ENCODE results near the gene IFNGR2.
"Not testable (repeated sequence)": the region's sequence is repeated elsewhere in the genome, so short reads cannot be mapped to it uniquely, and the experiment has no call there.

The IFNGR2 gene

GRCh38 chr21:33378081-33378480 is 25.1 kb upstream of the IFNGR2 start:
- no peak for DNase-seq

DNA sequence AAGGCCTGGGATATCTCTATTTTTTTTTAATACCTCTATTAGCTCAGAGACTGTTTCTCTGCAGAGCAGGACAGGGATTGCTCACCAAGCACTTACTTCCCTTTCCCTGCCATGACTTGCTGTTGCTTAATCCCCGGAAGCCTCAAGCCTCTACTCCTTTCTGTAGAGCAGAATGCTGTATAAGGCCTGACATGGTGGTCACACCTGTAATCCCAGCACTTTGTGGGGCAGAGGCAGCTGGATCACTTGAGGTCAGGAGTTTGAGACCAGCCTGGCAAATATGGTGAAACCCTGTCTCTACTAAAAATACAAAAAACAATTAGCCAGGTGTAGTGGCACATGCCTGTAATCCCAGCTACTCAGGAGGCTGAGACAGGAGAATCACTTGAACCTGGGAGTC is 23.3 kb upstream of the IFNGR2 start:
- DNase-seq: peak in 1 of 2 experiments; percentile 40

DNA sequence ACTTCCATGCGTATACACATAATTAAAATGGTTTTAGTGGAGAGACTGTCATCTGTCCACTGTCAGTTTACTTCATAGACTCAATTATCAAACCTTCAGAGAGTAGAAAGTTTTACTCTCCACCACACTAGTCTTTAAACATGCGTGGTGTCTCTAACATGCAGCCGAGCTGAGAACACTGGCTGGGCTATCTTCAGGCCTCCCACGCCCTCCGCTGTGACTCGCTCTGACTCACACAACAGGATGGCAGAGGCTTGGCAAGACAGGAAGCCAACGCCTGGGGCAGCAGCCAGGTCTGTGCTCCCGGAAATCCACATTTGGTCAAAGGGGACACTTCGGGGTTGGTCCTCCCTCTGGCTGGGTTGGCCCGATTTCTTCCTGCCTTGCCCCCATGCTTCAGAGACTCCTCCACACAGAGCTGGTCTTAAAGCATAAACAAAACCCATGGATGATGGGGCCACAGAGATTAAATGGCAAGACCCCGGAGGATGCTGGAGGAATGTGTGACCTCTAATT is 22.7 kb upstream of the IFNGR2 start:
- peak; percentile 92 for DNase-seq

- DNase-seq: not testable (repeated sequence)
Observed at GRCh38 chr21:33381381-33381780, 21.8 kb upstream of the IFNGR2 start.

DNA sequence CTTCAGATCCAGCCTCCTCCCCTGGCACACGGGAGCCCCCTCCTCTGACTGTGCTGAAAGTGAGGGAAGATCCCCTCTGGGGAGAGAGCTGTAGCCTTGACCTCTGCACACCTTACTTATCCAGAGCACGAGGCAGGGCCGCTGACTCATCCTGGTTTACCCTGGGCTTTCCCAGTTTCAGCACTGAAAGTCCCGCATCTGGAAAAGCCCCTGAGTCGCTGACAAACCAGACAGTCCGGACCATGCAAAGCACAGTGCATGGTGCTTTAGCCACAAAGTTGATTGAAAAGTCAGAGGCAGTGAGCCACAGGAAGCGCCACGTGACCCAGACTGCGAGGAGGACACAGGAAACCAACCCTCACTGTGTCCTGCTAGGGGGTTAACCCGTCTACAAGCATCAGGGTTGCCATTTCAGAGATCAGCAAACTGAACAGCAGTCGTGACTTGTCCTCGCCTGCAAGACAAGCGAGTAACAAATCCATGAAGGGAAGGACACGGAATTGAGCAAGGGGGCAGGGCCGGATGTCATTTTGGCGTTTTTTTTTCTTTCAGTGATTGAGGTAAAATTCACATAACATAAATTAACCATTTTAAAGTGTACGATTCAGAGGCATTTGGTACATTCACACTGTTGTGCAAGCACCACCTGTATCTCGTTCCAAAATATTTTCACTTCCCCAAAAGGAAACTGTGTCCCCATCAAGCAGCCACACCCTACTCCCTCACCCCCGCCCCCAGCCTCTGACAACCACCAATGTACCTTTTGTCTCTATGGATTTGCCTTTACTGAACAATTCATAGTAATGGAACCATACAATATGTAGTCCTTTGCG is 19.9 kb upstream of the IFNGR2 start:
- peak in 1 of 2 experiments; percentile 39 for DNase-seq

DNA sequence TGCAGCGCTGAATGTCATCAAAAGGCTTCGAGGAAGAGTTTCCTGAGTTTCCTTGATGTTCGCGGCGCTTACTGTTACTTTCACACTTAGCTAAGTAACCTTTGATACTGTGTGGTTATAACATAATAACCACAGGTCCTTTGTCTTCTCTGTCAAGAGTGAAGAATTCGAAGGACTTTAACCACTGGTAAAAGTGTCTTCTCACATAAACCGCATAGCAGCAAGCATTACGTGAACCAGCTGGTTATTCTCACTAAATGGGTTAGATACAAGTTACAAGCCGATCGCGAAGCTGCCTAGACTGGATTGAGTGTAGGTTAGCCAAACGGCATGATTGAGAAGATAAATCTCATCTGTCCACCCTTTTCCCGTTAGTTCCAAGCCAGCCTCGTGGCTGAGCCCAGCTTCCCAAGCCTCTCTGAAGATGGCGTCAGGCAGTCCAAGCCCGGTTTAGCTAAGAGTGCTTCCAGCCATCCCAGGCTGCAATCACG is 18.3 kb upstream of the IFNGR2 start:
- no peak for DNase-seq

- DNase-seq: no peak
Observed at GRCh38 chr21:33386222-33386784, 16.9 kb upstream of the IFNGR2 start.

GRCh38 chr21:33387294-33387693 is 15.9 kb upstream of the IFNGR2 start:
- DNase-seq: no peak

DNA sequence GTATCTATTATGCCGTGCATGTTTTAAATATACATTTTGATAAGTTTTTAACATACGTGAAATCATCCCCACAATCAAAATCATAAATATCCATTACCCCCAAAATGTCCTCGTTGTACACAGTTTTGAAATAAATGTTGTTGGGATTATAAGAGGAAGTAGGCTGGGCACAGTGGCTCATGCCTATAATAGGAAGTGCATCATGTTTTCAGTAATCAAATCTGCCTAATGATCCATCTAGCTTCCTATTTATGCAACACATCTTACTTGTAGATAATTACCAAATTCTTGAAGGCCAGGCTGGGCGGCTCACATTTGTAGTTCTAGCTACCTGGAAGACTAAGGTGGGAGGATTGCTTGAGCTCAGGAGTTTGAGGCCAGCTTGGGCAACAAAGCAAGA is 15.0 kb upstream of the IFNGR2 start:
- DNase-seq: no peak

DNA sequence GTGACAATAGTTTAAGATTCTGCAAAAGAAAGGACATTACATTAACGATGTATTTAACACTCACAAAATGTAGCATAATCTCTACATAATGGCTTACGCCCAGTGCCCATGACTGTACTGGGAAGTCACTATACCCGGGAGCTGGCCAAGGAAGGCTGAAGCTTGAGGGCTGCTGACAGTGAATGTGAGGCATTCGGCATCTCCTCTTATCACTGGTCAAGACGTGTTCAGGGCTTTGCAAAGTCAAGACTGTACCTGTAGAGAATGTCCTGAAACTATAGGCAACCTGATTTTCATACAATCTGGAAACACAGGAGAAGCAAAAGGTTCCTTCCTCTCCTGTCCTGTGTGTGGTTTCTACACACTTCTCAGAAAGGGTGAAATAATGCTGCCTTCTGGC is 12.7 kb upstream of the IFNGR2 start:
- DNase-seq: no peak

DNA sequence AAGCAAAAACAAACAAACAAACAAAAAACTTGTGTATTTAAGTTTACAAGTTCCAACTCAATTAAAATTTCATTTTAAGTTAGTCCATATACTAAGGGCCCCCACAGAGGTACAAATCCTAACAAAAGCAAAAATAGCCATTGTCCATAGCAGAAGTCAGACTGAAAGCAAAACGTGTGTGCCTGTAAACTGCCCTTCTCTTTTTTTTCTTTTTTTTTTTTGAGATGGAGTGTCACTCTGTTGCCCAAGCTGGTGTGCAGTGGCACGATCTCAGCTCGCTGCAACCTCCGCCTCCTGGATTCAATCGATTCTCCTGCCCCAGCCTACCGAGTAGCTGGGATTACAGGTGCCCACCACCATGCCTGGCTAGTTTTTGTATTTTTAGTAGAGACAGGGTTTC is 11.6 kb upstream of the IFNGR2 start:
- no peak for DNase-seq

DNA sequence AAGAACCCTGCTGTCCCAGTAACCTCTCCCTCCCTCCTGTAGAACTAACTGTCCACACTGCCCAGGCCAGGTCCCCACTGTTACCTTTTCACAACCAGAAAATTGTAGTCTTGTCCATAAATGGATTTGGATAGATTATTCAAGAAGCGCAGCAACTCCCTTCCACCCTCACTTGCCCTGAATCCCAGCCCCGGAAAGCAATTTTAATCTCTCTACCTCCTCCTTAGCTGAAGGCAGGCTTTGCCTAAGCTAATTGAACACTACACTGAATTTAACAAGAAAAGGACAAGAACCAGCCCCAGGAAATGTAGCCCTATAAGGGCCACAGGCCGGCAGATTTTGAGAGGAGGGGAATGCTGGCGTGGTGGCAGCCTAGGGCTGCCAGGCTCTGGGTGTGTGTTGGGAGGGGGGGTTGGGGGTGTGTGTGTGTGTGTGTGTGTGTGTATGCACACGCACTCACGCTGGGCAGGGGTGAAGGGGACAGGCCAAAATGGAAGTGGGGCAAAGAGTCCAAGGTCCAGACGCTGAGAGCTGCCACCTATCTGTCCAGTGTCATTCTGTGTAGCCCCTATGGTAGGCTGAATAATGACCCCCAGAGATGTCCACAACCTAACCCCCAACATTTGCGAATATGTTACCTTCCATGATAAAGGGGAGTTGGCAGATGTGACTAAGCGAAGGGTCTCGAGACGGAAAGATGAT is 10.8 kb upstream of the IFNGR2 start:
- DNase-seq: no peak

- DNase-seq: no peak
Observed at GRCh38 chr21:33393348-33393747, 9.9 kb upstream of the IFNGR2 start.

- no peak for DNase-seq
Observed at GRCh38 chr21:33394260-33394659, 9.0 kb upstream of the IFNGR2 start.

DNA sequence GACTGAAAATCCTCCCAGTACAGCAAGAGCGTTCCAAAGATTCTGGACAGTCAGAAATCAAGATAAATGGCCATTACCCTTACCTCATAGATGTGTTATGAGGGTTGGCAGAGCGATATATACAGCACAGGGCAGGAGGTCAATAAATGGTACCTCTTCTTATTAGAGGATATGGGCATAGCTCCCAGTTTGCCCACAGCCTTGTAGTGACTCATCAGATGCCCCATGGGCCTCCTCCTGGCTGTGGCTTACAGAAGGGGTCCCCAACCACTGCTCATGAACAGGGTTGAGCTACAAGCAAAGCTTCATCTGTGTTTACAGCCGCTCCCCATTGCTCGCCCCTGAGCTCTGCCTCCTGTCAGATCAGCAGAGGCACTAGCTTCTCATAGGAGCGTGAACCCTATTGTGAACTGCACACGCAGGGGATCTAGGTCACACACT is 7.3 kb upstream of the IFNGR2 start:
- DNase-seq: no peak

DNA sequence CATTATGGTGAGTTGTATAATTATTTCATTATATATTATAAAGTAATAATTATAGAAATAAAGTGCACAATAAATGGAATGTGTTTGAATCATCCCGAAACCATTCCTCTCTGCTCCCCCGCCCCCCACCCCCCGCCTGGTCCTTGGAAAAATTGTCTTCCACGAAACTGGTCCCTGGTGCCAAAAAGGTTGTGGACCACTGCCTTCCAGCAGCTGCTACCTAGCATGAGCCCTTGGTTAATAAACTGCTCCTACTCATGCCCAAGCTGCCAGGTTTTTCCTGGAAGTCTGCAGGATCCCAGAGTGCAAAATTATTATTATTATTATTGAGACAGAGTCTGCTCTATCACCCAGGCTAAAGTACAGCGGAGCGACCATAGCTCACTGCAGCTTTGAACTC is 6.8 kb upstream of the IFNGR2 start:
- DNase-seq: no peak

- DNase-seq: no peak
Observed at GRCh38 chr21:33396951-33397350, 6.3 kb upstream of the IFNGR2 start.

- DNase-seq: no peak
Observed at GRCh38 chr21:33397717-33398116, 5.5 kb upstream of the IFNGR2 start.

DNA sequence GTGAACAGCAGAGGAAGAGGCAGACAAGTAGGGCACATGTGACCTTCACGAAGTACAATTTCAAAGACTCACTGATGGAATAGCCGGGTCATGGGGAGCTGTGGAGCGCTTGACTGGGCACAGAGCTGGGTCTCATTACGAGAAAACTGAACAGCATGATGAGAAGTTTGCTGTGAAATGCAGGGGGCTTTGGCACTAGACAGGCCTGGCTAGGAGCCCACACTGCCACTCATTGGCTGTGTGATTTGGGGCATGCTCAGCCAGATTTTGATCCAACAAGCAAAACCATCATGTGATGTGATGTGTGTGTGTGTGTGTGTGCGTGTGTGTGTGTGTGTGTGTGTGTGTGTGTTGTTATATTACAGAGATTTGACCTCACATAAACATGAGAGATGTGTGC is 4.9 kb upstream of the IFNGR2 start:
- DNase-seq: no peak

GRCh38 chr21:33401630-33401992 is 1.6 kb upstream of the IFNGR2 start:
- DNase-seq: no peak

GRCh38 chr21:33402001-33402979 is 923 bp upstream of the IFNGR2 start:
- DNase-seq: no peak

Measured in SW 1271 (cell line).